HepG2 (cell line): Measurements from ENCODE around the gene ECD. TPM values are rescaled to one million over a fixed set of nuclear protein-coding genes. Genes with fewer than 3 reads are reported as not detected.

Experiments
- ATRX ChIP-seq: sonication (generic); formaldehyde crosslinking; IDR thresholded peaks from 2 replicates; pipeline ENCODE4 v1.4.0; 2020; ENCODE audit warnings: missing genetic modification reagents, borderline replicate concordance
- CHD2 ChIP-seq: IDR thresholded peaks from 2 replicates; pipeline ENCODE4 v1.6.1; 2011; ENCODE audit warnings: low read depth, low read length, improper control_type of control experiment
- FOXA1 ChIP-seq, 2 experiments: fragments of 450-650 bp in 1 of 2; sonication (generic) in 1 of 2; formaldehyde crosslinking in 1 of 2; IDR thresholded peaks; 2 replicates each; pipeline versions ENCODE4 v1.4.0 to v1.6.1; 2016 to 2020; ENCODE audit warnings: missing genetic modification reagents in 1 of 2
- HHEX ChIP-seq: IDR thresholded peaks from 2 replicates; pipeline ENCODE4 v1.6.1; 2016; ENCODE audit warnings: control low read depth
- KAT7 ChIP-seq: IDR thresholded peaks from 2 replicates; pipeline ENCODE4 v1.6.1; 2018; ENCODE audit warnings: borderline replicate concordance, missing compliant biosample characterization
- KAT8 ChIP-seq: IDR thresholded peaks from 2 replicates; pipeline ENCODE4 v1.6.1; 2016; ENCODE audit warnings: missing genetic modification reagents, missing compliant biosample characterization
- PHF20 ChIP-seq: sonication (generic); formaldehyde crosslinking; IDR thresholded peaks from 2 replicates; pipeline ENCODE4 v1.5.0; 2020; ENCODE audit warnings: mild to moderate bottlenecking, missing genetic modification reagents
- SYNCRIP ChIP-seq: fragments of 200-400 bp; formaldehyde crosslinking; IDR thresholded peaks from 2 replicates; pipeline ENCODE4 v1.6.1; 2018; ENCODE audit warnings: mild to moderate bottlenecking, low read depth, low read length; ENCODE audit not compliant: insufficient read depth
- TEAD2 ChIP-seq: sonication (generic); formaldehyde crosslinking; IDR thresholded peaks from 2 replicates; pipeline ENCODE4 v1.9.0; 2021; ENCODE audit warnings: missing genetic modification reagents
- THAP11 ChIP-seq: IDR thresholded peaks from 2 replicates; pipeline ENCODE4 v1.6.1; 2016; ENCODE audit warnings: missing biosample characterization, missing genetic modification reagents
- ZBTB3 ChIP-seq: sonication (generic); formaldehyde crosslinking; IDR thresholded peaks from 2 replicates; pipeline ENCODE4 v1.4.0; 2020; ENCODE audit warnings: low read depth, mild to moderate bottlenecking, moderate library complexity, missing genetic modification reagents, borderline replicate concordance
- ZKSCAN8 ChIP-seq: IDR thresholded peaks from 2 replicates; pipeline ENCODE4 v1.6.1; 2016; ENCODE audit warnings: borderline replicate concordance, missing genetic modification reagents, missing compliant biosample characterization
- ZNF20 ChIP-seq: sonication (generic); formaldehyde crosslinking; IDR thresholded peaks from 2 replicates; pipeline ENCODE4 v1.4.0; 2020; ENCODE audit warnings: mild to moderate bottlenecking, moderate library complexity, missing genetic modification reagents
- ZNF30 ChIP-seq: sonication (generic); formaldehyde crosslinking; IDR thresholded peaks from 2 replicates; pipeline ENCODE4 v1.5.0; 2020; ENCODE audit warnings: mild to moderate bottlenecking, missing genetic modification reagents
- ZNF792 ChIP-seq: IDR thresholded peaks from 2 replicates; pipeline ENCODE4 v1.6.1; 2016
- polyA plus RNA-seq, 8 experiments: library from polyadenylated mRNA; depleted of rRNA in 3 of 8; stranded (reverse) in 7 of 8; unstranded in 1 of 8; fragments of >200 nt; fragmentation: Illumina TruSeq in 4 of 8; extraction: Trizol in 4 of 8; gene quantifications; 2 replicates each; pipeline versions ENCODE4 v1.2.1 to v1.2.3, GENCODE V29; 2011 to 2016; ENCODE audit warnings: low read depth in 4 of 8, missing spikeins in 1 of 8, mixed read lengths in 1 of 8; ENCODE audit not compliant: insufficient read depth in 1 of 8
- total RNA-seq, 5 experiments: library from RNA; depleted of rRNA; stranded (reverse); fragments of >200 nt; fragmentation: Illumina TruSeq; extraction: Trizol; gene quantifications; 2 replicates each; pipeline ENCODE4 v1.2.3, GENCODE V29; 2016; ENCODE audit warnings: low read depth in 1 of 5
- TF ChIP-seq, protein P1 (sequence below): sonication (generic); formaldehyde crosslinking; IDR thresholded peaks from 2 replicates; pipeline ENCODE4 v1.4.0; 2020; ENCODE audit warnings: mild to moderate bottlenecking, missing genetic modification reagents
- TF ChIP-seq, protein P2 (sequence below): IDR thresholded peaks from 2 replicates; pipeline ENCODE4 v1.6.1; 2012; ENCODE audit warnings: low read length, improper control_type of control experiment
- TF ChIP-seq, protein P3 (sequence below): sonication (generic); formaldehyde crosslinking; IDR thresholded peaks from 2 replicates; pipeline ENCODE4 v1.9.0; 2021; ENCODE audit warnings: missing genetic modification reagents, mild to moderate bottlenecking, borderline replicate concordance
- TF ChIP-seq, protein P4 (sequence below): sonication (generic); formaldehyde crosslinking; IDR thresholded peaks from 2 replicates; pipeline ENCODE4 v1.8.1; 2022; ENCODE audit warnings: mild to moderate bottlenecking, missing genetic modification reagents

The ECD gene
- total and polyA plus RNA-seq, 2 of the 13 experiments (the other 11 are each of a cell fraction or from before 2014, with no cell fraction given) = 21.5 to 27.6 TPM

DNA sequence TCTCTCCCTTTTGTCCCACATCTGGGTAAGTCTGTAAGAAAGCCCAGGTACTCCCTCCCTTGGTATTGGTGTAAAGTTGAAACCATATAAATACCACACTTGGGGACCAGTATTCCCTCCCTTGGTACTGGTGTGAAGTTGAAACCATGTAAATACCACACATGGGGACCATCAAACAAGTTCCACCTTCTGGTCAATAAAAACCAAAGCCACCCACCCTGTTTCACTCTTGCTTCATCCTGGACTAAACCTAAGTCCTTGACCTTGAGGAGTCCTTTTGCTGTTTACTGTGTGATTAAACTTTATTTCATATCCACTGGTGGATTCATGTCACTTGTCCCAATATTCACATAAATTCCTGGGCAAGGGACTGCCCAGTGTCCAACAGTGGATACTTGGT, 79.5 kb downstream of the ECD start (continued):
- no peak for TF ChIP-seq KAT7
- no peak for TF ChIP-seq CHD2
- TF ChIP-seq ZKSCAN8 (CRISPR knock-in tag) = 0 out of 2 replicates have a peak, but pooled peaks have one; percentile 27
- TF ChIP-seq, protein P1, sequence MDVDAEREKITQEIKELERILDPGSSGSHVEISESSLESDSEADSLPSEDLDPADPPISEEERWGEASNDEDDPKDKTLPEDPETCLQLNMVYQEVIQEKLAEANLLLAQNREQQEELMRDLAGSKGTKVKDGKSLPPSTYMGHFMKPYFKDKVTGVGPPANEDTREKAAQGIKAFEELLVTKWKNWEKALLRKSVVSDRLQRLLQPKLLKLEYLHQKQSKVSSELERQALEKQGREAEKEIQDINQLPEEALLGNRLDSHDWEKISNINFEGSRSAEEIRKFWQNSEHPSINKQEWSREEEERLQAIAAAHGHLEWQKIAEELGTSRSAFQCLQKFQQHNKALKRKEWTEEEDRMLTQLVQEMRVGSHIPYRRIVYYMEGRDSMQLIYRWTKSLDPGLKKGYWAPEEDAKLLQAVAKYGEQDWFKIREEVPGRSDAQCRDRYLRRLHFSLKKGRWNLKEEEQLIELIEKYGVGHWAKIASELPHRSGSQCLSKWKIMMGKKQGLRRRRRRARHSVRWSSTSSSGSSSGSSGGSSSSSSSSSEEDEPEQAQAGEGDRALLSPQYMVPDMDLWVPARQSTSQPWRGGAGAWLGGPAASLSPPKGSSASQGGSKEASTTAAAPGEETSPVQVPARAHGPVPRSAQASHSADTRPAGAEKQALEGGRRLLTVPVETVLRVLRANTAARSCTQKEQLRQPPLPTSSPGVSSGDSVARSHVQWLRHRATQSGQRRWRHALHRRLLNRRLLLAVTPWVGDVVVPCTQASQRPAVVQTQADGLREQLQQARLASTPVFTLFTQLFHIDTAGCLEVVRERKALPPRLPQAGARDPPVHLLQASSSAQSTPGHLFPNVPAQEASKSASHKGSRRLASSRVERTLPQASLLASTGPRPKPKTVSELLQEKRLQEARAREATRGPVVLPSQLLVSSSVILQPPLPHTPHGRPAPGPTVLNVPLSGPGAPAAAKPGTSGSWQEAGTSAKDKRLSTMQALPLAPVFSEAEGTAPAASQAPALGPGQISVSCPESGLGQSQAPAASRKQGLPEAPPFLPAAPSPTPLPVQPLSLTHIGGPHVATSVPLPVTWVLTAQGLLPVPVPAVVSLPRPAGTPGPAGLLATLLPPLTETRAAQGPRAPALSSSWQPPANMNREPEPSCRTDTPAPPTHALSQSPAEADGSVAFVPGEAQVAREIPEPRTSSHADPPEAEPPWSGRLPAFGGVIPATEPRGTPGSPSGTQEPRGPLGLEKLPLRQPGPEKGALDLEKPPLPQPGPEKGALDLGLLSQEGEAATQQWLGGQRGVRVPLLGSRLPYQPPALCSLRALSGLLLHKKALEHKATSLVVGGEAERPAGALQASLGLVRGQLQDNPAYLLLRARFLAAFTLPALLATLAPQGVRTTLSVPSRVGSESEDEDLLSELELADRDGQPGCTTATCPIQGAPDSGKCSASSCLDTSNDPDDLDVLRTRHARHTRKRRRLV (CRISPR knock-in tag) = no peak
- no peak for TF ChIP-seq PHF20
- TF ChIP-seq, protein P2, sequence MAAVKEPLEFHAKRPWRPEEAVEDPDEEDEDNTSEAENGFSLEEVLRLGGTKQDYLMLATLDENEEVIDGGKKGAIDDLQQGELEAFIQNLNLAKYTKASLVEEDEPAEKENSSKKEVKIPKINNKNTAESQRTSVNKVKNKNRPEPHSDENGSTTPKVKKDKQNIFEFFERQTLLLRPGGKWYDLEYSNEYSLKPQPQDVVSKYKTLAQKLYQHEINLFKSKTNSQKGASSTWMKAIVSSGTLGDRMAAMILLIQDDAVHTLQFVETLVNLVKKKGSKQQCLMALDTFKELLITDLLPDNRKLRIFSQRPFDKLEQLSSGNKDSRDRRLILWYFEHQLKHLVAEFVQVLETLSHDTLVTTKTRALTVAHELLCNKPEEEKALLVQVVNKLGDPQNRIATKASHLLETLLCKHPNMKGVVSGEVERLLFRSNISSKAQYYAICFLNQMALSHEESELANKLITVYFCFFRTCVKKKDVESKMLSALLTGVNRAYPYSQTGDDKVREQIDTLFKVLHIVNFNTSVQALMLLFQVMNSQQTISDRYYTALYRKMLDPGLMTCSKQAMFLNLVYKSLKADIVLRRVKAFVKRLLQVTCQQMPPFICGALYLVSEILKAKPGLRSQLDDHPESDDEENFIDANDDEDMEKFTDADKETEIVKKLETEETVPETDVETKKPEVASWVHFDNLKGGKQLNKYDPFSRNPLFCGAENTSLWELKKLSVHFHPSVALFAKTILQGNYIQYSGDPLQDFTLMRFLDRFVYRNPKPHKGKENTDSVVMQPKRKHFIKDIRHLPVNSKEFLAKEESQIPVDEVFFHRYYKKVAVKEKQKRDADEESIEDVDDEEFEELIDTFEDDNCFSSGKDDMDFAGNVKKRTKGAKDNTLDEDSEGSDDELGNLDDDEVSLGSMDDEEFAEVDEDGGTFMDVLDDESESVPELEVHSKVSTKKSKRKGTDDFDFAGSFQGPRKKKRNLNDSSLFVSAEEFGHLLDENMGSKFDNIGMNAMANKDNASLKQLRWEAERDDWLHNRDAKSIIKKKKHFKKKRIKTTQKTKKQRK = no peak
- TF ChIP-seq, protein P3, sequence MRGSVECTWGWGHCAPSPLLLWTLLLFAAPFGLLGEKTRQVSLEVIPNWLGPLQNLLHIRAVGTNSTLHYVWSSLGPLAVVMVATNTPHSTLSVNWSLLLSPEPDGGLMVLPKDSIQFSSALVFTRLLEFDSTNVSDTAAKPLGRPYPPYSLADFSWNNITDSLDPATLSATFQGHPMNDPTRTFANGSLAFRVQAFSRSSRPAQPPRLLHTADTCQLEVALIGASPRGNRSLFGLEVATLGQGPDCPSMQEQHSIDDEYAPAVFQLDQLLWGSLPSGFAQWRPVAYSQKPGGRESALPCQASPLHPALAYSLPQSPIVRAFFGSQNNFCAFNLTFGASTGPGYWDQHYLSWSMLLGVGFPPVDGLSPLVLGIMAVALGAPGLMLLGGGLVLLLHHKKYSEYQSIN (CRISPR knock-in tag) = no peak
- TF ChIP-seq HHEX = no peak
- no peak for TF ChIP-seq TEAD2 (CRISPR knock-in tag)
- peak; percentile 64 for TF ChIP-seq THAP11 (CRISPR knock-in tag)
- no peak for TF ChIP-seq ATRX (CRISPR knock-in tag)
- TF ChIP-seq ZNF792 = no peak
- TF ChIP-seq SYNCRIP = no peak
- TF ChIP-seq, protein P4, sequence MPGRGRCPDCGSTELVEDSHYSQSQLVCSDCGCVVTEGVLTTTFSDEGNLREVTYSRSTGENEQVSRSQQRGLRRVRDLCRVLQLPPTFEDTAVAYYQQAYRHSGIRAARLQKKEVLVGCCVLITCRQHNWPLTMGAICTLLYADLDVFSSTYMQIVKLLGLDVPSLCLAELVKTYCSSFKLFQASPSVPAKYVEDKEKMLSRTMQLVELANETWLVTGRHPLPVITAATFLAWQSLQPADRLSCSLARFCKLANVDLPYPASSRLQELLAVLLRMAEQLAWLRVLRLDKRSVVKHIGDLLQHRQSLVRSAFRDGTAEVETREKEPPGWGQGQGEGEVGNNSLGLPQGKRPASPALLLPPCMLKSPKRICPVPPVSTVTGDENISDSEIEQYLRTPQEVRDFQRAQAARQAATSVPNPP (CRISPR knock-in tag) = no peak
- TF ChIP-seq ZNF20 (CRISPR knock-in tag) = no peak
- no peak for TF ChIP-seq ZBTB3 (CRISPR knock-in tag)
- TF ChIP-seq KAT8 (CRISPR knock-in tag) = peak; percentile 39; the same call in 1 of the 2 replicates
- TF ChIP-seq ZNF30 = no peak
- no peak for TF ChIP-seq FOXA1 (IDR thresholded peaks at IDR 0.05)
- peak; percentile 76 for TF ChIP-seq FOXA1 (CRISPR knock-in tag; IDR thresholded peaks at IDR 0.05)
